ENCODE data around the gene H6PD.

Gene H6PD

DNA sequence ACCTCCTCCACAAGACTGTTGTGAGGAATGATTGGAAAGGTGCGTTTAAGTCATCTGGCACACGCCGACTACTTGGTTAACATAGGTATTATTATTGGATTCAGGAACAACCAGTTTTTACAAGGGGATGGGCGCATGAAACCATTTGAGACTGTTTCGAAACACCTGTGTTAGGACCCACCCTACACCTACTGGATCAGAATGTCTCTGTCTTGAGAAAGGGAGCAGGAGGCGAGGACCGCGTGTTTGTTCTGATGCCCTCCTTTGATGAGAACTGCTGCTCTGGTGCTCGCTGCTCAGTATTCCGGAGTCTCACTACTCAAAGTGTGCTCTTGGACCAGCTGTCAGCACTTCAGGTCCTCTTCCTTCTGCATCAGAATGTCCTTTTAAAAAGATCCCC, 7.3 kb downstream of the H6PD start:
- DNase-seq = no peak

DNA sequence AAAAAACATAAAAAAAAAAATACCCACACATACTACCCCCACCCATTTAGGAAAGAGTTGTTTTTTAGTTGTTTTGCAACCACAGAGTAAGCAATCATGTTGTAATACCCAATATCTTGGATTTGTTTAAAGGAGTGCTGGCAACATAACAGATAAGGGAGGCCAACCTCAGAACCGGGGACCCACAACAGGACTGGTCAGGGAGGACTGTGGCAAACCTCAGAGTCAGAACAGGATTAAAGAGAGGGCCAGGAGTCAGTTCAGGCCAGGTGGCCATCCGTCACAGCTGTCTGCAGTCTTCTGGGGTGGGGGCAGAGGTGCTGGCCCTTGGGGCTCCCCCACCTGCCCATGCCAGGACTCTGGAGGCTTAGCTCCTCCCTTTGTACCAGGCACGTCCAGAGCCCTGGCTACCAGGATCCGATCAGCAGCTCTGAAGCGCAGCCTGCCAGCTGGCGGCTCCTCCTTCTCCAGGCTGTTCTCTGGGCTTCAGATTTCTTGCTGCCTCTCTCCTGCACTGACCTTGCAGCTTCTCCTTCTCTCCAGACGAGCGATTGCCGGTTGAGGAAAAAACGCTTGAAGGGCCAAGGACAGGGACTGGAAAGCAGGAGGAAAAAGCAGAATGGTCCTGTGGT, 7.9 kb downstream of the H6PD start:
- no peak for DNase-seq

DNA sequence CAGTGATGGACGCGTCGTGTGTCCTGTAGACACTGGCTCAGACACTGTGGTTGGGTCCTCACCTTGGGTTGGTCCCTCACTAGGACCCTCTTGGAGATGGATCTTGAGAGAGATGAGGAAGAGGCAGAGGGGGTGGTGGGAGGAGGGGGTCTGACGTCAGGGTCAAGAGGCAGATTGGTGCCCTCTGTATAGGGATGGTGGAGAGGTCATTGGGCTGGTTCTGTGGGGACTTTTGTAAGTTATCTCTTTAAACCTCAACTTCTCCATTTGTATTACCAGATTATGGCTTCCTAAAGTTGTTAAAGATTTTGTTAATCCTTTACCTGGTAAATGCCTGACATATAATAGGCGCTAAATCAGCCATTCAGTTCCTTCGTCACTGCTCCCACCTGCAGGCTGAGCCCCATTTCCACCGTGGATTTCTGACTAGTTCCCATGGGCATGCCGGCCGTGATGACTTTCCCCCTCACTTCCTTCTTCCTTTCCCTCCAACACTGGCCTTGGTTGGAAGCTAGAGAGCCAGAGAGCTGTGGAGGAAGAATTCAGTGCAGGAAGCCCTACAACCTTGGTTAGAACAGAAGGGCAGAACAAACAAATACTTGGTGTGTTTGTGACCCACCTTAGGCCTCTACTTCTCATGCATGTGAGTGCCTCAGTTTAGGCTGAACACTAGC, 8.6 kb downstream of the H6PD start:
- DNase-seq = no peak

DNA sequence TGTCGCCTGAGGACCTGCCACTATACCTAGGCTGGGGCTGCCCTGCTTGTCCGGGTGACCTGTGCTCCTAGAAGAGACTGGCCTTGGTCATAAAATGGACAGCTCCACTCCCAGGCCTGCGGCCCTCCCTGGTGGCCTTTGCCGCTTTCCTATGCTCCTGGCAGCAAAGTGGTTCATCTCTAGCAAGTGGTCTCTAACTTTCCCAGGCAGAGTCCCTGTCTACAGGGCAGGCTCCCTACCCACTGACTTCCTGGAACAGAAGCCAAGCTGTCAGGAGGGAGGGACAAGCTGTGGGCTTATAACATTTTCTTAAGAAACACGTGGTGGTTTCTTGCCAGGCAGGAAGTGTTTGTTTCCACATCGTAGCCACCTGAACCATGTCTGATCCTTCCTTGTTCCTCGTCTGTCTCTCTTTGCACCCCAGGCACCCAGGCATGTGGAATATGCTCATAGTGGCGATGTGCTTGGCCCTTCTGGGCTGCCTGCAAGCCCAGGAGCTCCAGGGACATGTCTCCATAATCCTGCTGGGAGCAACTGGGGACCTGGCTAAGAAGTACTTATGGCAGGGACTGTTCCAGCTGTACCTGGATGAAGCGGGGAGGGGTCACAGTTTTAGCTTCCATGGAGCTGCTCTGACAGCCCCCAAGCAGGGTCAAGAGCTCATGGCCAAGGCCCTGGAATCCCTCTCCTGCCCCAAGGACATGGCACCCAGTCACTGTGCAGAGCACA, 10.1 kb downstream of the H6PD start:
- no peak for DNase-seq

DNA sequence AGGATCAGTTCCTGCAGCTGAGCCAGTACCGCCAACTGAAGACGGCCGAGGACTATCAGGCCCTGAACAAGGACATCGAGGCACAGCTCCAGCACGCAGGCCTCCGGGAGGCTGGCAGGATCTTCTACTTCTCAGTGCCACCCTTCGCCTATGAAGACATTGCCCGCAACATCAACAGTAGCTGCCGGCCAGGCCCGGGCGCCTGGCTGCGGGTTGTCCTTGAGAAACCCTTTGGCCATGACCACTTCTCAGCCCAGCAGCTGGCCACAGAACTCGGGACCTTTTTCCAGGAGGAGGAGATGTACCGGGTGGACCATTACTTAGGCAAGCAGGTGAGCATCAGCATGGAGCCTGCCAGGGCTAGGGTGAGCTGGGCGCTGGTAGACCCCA, 10.7 kb downstream of the H6PD start:
- DNase-seq = no peak

DNA sequence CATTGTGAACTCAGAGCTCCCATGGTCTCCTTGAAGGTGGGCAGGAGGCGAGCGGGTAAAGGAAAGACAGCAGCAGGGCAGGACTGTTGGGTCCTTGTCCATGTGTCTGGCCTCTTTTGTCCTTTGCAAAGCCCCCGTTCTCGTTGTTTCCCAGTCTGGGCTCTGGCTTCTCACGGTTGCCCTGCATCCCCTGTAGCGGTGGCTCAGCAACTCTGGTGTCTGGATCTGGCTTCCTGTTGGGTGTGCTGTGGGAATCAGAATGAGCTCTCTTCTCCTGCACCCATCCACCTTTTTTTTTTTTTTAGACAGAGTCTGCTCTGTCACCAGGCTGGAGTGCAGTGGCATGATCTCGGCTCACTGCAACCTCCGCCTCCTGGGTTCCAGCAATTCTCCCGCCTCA, 11.1 kb downstream of the H6PD start:
- no peak for DNase-seq

DNA sequence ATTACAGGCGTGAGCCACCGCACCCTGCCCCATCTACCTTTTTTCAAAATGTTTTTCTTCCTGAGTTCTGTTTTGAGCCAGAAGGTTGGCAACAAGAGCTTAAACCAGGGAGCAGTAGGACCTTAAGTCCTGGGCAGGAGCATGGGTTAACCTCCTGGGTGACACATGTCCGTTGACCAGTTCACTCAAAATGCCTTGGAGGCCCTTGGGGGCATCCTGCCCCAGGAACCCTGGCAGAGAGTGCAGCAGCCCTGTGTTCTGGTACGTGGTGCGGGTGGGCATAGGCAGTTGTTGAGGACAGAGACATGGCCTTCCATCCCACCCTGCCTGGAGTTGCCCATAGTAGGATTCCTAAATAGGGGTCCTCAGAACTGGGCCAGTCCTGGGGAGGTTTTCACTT, 11.6 kb downstream of the H6PD start:
- DNase-seq = no peak

DNA sequence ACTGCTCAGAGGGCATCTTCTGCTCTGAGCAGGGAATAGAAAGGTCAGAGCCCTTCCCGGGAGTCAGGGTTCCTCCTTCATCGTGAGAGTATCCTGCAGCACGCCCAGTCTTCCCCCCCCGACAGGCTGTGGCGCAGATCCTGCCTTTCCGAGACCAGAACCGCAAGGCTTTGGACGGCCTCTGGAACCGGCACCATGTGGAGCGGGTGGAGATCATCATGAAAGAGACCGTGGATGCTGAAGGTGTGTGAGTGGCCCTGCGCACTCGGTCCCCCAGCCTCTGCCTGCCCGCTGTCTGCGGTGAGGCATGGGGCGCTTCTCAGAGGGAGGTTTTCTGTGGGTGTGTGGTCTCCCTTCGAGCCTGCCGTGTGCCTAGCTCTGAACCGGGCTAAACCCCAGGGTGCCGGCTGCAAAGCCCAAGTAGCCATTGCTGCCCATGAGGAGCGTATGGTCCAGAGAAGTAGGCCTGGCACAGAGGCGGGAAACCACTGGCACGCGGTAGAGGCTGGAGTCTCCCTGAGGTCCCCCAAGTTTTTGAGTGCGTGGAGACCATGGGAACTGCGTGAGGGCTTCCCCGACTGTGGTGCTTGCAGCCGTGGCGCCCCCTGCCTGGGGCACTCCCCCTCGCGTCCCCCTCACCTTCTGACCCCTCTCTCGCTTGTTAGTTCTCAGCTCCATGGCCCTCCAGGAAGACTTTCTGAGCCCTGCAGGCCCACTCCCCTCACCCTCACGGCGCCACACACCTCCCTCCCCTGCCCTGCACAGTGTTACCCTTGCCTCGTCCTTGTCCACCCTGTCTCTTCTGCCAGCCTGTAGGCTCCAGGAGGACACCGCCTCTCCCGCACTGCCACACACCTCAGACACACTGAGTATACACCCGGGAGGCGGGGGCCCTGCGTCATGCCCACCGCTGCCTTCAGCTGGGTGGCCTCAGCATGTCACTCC, 12.5 kb downstream of the H6PD start:
- DNase-seq = no peak

DNA sequence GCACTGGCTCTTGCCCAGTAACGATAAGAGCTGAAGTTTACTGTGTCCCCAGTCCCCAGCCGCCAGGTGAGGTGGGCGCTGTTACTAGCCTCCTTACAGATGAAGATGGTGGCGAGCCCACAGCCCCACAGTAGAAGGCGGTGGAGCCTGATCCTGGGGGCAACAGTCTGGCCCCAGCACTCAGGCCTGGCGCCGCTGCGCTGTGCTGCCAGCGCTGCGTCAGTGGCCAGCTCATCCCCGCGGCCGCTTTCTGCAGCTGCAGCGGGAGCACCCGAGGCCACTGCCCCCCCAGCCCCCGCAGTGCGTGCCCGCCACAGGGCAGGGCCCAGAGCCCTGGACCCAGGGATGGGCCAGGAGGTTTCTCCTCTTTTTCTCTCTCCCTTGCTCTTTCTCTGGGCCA, 13.3 kb downstream of the H6PD start:
- no peak for DNase-seq

DNA sequence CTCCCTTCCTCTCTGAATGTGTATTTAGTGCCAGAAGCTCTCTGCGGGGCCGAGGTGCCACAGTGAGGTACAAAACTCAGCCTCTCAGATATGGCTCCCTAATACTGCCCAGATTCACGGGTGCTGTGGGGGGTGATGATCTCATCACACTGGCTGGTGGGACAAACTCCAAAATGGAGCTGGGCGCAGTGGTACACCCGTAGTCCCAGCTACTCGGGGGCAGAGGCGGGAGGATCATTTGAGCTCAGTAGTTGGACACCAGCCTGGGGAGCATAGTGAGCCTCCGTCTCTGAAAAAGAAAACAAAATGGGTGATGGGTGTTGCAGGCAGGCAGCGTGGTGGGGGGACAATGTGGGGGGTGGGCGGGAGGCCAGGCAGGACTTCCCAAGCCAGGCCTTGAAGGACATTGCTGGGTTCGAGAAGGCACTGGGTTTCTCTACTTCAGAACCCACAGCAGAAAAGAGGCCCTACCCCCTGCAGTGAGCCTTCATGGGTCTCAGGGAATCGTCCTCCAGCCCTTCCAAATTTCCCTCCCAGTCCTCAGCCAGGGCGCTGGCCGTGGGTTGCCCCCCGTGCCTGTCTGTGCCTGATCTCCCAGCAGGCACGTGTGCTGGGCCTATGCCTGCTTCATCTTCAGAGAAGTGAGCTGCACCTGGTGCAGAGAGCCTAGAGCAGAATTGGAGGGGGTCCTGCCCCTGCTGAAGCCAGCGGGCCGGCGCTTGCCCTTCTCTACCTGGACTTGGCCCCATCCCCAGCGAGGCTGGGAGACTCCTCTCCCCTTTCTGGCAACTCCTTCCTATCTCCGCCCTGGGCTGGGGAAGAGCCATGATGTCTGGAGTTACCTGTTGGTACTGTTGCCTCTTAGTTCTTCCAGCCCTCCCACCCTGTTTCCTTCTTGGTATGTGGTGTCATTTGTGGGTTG, 14.0 kb downstream of the H6PD start:
- DNase-seq = no peak

DNA sequence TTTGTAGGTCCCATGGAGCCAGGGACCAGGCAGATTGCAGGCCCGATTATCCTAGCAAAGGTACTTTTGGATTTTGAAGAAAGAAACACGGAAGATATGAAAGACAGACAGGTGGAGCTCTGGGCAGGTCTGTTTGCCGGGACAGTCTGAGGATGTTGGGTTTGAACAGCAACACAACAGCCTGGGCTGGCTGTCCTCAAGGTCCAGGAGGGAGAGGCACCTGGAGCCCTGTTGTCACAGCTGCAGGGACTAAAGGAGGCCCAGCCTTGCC, 14.6 kb downstream of the H6PD start:
- no peak for DNase-seq

DNA sequence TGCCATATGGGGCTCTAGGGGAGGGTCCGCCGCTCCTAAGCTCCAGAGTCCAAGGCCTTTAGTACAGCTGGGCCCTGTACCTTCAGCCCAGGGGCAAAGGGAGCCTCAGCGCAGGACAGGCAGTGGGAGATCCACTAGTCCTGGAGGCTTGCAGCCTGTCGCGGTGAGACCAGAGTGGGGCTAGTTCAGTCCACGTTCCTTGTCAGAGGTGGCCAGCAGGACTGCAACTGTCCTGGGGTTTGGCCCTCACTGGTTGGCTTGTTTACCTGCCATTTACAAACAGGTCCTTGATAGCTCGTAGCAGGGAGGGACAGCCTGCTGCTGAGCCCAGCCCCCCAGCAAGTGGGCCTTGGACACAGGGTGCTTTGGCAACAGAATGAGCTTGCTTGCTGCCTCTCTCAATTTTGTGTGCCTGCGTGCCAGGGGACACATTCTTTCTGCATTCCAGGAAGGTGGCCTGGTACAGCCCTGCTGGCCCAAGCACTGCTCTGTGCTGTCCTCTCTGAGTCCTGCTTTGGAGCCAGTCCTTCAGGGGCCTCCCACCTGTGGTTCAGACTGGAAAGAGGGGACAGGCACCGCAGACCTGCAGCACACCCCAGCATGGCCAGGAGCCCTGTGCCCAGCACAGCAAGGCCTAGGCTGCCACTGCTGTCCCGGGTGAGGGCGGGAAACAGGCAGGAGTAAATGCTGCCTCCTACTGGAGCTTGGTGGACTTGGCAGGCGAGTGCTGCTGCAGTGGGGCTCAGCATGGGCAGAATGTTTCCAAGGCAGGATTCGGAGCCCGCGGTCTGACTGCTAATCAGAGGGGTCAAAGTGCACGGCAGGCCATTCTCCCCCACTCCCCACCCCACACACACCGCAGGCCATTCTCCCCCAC, 15.2 kb downstream of the H6PD start:
- peak; percentile 29 to 56 for DNase-seq

DNA sequence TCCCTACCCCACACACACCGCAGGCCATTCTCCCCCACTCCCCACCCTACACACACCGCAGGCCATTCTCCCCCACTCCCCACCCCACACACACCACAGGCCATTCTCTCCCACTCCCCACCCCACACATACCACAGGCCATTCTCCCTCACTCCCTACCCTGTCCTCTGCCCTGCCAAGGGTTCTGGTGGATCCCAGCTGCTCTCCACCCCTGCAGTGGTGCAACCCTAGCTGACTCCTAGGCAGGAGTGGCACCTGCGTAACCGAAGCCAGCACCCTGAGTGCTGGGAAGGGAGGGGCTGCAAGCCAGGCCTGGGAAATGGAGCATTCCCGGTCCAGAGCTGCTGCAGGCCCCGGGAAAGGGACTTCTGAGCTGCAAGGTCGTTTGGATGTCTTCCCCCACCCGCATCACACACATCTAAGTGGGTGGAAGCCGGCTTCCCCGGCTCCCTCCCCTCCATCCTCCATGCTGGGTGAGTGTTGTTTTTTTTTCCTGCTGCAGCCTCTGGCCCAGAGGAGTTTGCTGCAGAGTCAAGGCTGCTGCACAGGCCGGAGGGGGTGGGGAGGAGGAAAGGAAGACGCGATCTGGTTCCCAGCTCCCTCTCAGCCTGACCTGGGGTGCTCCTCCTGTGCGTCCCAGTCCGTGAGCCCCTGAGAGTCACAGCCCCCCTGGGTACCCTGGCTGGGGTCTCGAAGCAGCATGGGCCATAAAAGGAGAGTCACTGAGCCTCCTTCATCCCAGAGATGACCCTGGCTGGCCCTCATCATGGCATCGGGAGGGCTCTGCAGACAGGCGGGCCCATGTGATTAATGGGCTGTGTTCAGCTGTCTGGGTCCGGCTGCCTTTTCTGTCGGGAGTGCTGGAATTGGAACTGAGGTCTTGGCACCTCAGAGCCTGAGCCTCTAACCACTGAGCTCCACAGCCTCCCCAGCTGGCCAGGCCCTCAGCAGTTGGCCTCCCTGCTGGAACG, 16.1 kb downstream of the H6PD start:
- no peak for DNase-seq

DNA sequence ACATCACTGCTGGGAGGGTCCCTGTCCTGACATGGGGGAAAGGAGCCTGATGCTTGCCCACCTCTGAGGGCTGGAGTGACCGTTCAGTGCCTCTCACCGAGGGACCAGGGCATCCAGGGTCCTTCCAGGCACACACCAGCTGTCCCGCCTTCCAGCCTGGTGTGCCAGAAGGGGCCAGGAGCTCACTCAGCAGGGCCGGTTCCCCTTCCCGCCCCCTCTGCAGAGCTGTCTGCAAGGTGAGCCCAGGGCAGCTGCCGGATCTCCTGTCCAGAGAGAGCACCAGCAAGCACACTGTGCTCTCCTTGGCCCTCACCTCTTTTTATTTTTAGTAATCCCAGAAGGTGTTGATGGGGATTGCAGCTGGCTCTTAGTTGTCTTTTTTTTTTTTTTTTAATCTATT, 16.9 kb downstream of the H6PD start:
- DNase-seq = no peak

DNA sequence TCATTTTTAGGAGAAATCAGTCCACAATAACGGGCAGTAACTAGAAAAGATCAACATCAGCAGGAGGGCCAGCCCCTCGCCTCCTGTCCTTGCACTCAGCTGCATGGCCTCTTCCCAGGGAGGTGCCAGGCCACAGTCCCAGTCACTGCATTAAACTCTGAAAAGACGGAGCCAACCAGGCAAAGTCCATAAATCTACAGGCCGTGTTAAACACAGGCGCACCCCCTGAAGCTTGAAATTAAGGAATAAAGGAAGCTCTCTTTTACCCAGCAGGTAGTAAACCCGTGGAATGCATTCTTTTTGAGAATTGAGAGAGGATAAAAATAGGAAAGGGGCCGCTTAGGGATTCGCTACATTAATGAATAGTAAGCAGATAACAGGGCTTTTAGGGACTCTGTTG, 18.4 kb downstream of the H6PD start:
- DNase-seq = no peak

DNA sequence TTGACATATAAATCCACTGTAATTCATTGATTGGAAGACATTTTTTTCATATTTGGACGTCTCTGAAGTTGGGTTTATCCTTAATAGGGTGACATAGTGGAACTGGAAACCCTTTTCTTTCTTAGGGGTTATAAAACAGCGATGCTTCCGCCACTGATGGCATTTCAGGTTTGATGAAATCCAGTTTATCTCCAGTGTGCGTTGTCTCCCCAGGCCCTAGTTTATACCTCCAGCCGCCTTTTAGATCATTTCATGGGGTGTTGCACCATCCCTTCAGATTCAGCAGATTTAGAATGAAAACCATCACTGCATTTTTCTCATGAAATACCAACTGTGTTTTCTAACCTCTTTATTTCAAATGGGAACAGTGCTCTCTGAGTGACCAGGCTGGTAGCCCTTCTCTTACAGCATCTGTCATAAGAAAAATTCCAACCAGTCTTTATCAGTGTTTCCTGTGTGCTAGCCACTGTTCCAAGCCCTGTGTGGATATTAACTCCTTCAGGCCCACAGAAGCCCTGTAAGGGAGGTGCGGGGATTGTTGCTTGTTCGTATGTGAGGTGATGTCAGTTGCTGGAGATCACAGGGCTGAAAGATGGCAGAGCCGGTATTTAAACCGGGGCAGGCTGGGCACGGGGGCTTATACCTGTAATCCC, 19.0 kb downstream of the H6PD start:
- DNase-seq = no peak

DNA sequence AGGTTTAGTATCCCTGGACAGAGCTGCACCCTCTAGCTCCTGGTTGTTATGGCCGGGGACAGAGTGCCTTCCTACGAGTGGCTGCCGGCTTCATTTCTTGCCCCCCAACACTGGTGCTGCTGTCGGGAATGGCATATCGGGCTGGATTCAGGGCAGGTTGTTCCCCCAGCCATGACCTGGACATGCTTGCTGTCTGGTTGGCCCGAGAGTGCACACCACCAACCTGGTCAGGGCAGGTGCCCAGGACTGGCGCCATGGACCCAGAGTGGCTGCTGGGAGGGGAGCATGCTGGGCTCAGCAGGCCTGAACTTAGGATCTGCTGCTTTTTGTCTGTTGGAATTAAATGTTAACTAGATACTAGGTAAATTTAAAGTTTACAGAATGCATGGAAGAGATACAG, 21.8 kb downstream of the H6PD start:
- no peak for DNase-seq

DNA sequence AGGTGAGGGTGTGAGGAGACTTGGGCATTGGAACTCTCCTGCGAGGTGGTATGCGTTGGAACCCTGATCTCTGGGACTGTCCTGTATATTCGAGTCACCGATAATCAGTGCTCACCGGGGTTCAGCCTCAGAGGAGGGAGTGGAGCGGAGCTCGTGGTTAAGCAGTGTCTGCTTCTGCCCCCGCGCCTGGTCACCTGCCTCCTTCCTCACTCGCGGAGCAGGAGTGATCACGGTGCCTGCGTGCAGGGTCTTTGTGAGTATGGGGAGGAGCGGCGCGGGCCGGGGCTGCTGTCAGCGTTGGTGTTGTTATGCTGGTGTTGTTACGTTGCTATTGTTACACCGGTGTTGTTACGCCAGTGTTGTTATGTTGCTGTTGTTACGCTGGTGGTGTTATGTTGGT, 23.3 kb downstream of the H6PD start:
- DNase-seq = no peak

DNA sequence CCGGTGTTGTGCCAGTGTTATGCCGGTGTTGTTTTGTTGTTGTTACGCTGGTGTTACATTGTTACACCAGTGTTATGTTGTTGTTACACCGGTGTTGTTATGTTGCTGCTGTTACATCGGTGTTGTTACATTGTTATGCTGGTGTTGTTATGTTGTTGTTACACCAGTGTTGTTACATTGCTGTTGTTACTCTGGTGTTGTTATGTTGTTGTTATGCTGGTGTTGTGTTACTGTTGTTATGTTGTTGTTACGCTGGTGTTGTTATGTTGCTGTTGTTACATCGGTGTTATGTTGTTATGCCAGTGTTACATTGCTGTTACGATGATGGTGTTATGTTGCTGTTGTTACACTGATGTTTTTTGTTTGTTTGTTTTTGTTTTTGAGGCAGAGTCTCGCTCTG, 24.1 kb downstream of the H6PD start:
- DNase-seq = no peak

All from stimulated activated CD4-positive, alpha-beta T cell treated with anti-CD3 and anti-CD28 coated beads, Interleukin-2, amount 100 ng/mL, for 24 hours (primary cell).